C4-2B (cell line): Measurements from ENCODE around the gene KCNK7.

Experiments used
- H3K27ac ChIP-seq: fragments of 450-650 bp; 2 replicates; pipeline ENCODE4 v1.5.1; 2017
- CTCF ChIP-seq: fragments of 450-650 bp; conservative IDR thresholded peaks from 2 replicates; pipeline ENCODE4 v1.5.1; 2017; ENCODE audit warnings: mild to moderate bottlenecking
- ZFX ChIP-seq: fragments of 450-650 bp; IDR thresholded peaks from 2 replicates; pipeline ENCODE4 v1.6.1; 2017

The KCNK7 gene

GRCh38 chr11:65595543-65596281 lies at the start of gene KCNK7:
Gene KCNK7, minus strand, starts transcription at chr11:65595800. Its CDS starts 28 bp downstream, at chr11:65595772.
- TF ChIP-seq ZFX (no peak), CTCF (no peak)
- no peak within 1 kb of the TSS for H3K27ac ChIP-seq

- H3K27ac ChIP-seq = no peak overlapping the region
- no peak for TF ChIP-seq CTCF
- no peak for TF ChIP-seq ZFX
Measured at GRCh38 chr11:65644837-65645236, 49.2 kb upstream of the KCNK7 start.

GRCh38 chr11:65643971-65644370 lies 48.4 kb upstream of the KCNK7 start:
- no peak overlapping the region for H3K27ac ChIP-seq
- TF ChIP-seq CTCF (no peak), ZFX (no peak)

- TF ChIP-seq ZFX (no peak), CTCF (no peak)
- no peak overlapping the region for H3K27ac ChIP-seq
Measured at GRCh38 chr11:65642014-65642671, 46.5 kb upstream of the KCNK7 start.

- TF ChIP-seq CTCF (no peak), ZFX (no peak)
- H3K27ac ChIP-seq = no peak overlapping the region
Measured at GRCh38 chr11:65641297-65642013, 45.9 kb upstream of the KCNK7 start.

GRCh38 chr11:65640483-65641296 lies 45.1 kb upstream of the KCNK7 start:
- H3K27ac ChIP-seq = no peak overlapping the region
- TF ChIP-seq CTCF = no peak
- no peak for TF ChIP-seq ZFX
